Gastroesophageal sphincter (tissue), 3 donors: Measurements from ENCODE around the gene PPP1CB.

ENCODE experiments used
- POLR2A ChIP-seq, 2 donors: fragments of 450-650 bp; IDR thresholded peaks; one replicate each; pipeline ENCODE4 v1.6.1; 2017; ENCODE audit warnings: antibody characterized with exemption in 2 of 2, mild to moderate bottlenecking in 2 of 2, moderate library complexity in 1 of 2
- POLR2AphosphoS5 ChIP-seq: sonication (generic); formaldehyde crosslinking; IDR thresholded peaks from one replicate; pipeline ENCODE4 v1.6.1; 2017; ENCODE audit warnings: antibody characterized with exemption
- TF ChIP-seq, protein P1 (sequence below), 4 experiments: fragments of 200-600 bp in 2 of 4; fragments of 450-650 bp in 2 of 4; sonication (generic) in 1 of 4; IDR thresholded peaks; one replicate each; pipeline ENCODE4 v1.5.1; 2017 to 2019; ENCODE audit warnings: antibody characterized with exemption in 4 of 4, mild to moderate bottlenecking in 2 of 4, moderate library complexity in 2 of 4

DNA sequence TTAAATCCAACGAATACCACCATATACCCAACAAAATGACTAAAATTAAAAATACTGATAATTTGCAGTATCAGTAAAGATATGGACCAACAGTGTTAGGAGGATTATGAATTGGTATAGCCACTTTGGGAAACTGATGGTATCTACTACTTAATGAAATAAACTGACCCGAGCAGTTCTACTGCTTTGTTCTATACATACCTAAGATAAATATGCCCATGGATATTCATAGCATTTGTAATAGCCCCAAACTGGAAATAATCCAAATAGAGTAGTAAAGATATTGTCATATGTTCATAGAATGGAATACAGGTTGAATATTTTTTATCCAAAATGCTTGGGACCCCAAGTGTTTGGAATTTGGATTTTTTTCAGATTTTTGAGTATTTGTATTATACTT lies 20.7 kb downstream of the PPP1CB start:
- TF ChIP-seq, protein P1, sequence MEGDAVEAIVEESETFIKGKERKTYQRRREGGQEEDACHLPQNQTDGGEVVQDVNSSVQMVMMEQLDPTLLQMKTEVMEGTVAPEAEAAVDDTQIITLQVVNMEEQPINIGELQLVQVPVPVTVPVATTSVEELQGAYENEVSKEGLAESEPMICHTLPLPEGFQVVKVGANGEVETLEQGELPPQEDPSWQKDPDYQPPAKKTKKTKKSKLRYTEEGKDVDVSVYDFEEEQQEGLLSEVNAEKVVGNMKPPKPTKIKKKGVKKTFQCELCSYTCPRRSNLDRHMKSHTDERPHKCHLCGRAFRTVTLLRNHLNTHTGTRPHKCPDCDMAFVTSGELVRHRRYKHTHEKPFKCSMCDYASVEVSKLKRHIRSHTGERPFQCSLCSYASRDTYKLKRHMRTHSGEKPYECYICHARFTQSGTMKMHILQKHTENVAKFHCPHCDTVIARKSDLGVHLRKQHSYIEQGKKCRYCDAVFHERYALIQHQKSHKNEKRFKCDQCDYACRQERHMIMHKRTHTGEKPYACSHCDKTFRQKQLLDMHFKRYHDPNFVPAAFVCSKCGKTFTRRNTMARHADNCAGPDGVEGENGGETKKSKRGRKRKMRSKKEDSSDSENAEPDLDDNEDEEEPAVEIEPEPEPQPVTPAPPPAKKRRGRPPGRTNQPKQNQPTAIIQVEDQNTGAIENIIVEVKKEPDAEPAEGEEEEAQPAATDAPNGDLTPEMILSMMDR (IDR thresholded peaks at IDR 0.05), result no peak
- TF ChIP-seq POLR2A (IDR thresholded peaks at IDR 0.05) (no peak), POLR2AphosphoS5 (no peak)
